Bronchial epithelial cell (primary cell): ENCODE data around the gene EME2. TPM values are rescaled to one million over a fixed set of nuclear protein-coding genes. Genes with fewer than 3 reads are reported as not detected.
"Not testable (repeated sequence)": the region's sequence is repeated elsewhere in the genome, so short reads cannot be mapped to it uniquely, and the experiment has no call there.

Experiments used
- DNase-seq: peaks from one replicate; pipeline ENCODE4 v3.0.0-alpha.2; 2010; ENCODE audit warnings: low read depth
- FAIRE-seq: peaks from 2 replicates; lab custom pipeline; 2011; peaks lifted over from hg19 to GRCh38; lab: Jason Lieb, UNC
- H3K27me3 ChIP-seq: 2 replicates; pipeline ENCODE4 v1.5.1; 2011; ENCODE audit warnings: low read length; ENCODE audit not compliant: control insufficient read depth, insufficient read depth
- H3K36me3 ChIP-seq: 2 replicates; pipeline ENCODE4 v1.5.1; 2011; ENCODE audit warnings: low read length; ENCODE audit not compliant: control insufficient read depth, insufficient read depth
- H3K4me3 ChIP-seq: 2 replicates; pipeline ENCODE4 v1.5.1; 2011; ENCODE audit warnings: mild to moderate bottlenecking, low read depth, low read length, control low read depth
- total RNA-seq: library from RNA; depleted of rRNA; stranded (reverse); fragments of >200 nt; gene quantifications from 2 replicates; pipeline ENCODE4 v1.2.1, GENCODE V29; 2014
- TF ChIP-seq, protein P1 (sequence below): IDR thresholded peaks from 2 replicates; pipeline ENCODE4 v1.5.1; 2011; ENCODE audit warnings: mild to moderate bottlenecking, moderate library complexity, low read length, control low read depth, inconsistent platforms; ENCODE audit not compliant: insufficient read depth, severe bottlenecking

The EME2 gene
- total RNA-seq, 1 donor from 2014 or later, result 5.8 TPM

GRCh38 chr16:1791943-1792812 is 19.6 kb downstream of the EME2 start:
- DNase-seq (no peak), FAIRE-seq (no peak)
- no peaks in the 10 kb centered on the region for H3K27me3 ChIP-seq
- peaks cover 7% of the 10 kb centered on the region for H3K36me3 ChIP-seq
- H3K4me3 ChIP-seq, result no peak overlapping the region
- TF ChIP-seq, protein P1, sequence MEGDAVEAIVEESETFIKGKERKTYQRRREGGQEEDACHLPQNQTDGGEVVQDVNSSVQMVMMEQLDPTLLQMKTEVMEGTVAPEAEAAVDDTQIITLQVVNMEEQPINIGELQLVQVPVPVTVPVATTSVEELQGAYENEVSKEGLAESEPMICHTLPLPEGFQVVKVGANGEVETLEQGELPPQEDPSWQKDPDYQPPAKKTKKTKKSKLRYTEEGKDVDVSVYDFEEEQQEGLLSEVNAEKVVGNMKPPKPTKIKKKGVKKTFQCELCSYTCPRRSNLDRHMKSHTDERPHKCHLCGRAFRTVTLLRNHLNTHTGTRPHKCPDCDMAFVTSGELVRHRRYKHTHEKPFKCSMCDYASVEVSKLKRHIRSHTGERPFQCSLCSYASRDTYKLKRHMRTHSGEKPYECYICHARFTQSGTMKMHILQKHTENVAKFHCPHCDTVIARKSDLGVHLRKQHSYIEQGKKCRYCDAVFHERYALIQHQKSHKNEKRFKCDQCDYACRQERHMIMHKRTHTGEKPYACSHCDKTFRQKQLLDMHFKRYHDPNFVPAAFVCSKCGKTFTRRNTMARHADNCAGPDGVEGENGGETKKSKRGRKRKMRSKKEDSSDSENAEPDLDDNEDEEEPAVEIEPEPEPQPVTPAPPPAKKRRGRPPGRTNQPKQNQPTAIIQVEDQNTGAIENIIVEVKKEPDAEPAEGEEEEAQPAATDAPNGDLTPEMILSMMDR, result no peak

- FAIRE-seq, result no peak
These were observed 20.4 kb downstream of the EME2 start for GRCh38 chr16:1792836-1793577.

DNA sequence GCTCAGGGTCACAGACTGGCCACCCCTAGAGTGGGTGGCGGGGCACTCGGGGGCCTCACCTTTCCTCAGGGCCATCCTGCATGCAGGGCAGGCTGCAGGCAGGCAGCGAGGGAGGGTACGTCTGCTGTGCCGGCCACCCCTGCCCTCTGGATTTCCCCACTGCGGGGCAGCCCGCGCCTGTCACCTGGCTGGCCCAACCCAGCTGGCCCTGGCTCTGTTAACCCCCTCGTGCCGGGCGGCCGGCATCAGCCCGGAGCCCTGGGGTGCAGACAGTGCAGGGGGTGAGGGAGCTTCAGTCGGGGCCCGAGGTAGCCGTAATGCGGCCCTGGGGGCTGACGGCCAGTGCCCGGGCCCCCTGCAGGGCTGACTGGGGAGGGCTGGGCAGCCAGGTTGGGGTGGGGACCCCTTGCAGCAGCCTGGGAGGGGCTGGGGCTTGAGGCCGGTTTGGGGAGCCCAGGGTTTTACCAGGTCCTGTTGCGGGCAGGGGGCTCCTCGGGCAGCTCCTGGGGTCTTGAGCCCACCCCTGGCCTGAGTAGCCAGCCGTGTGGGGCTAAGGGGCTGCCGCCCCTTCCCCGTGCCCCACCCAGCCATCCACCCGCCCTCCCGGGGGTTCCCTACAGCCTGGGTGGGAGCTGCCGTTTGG is 21.1 kb downstream of the EME2 start, which contains the start of gene IGFALS:
IGFALS (minus strand) TSS at position 128 of the 643 bp plus-strand sequence; CDS start at position 75, 53 bp downstream.
- no peak for DNase-seq
- TF ChIP-seq, protein P1, result no peak

More at GRCh38 chr16:1792836-1793577, 20.4 kb downstream of the EME2 start:
- no peak overlapping the region for H3K4me3 ChIP-seq
- no peaks in the 10 kb centered on the region for H3K27me3 ChIP-seq
- DNase-seq, result no peak
- peaks cover 7% of the 10 kb centered on the region for H3K36me3 ChIP-seq
- TF ChIP-seq, protein P1, result no peak

GRCh38 chr16:1794221-1794871 is 21.7 kb downstream of the EME2 start:
- Histone ChIP-seq H3K4me3 (no peak overlapping the region), H3K27me3 (no peaks in the 10 kb centered on the region), H3K36me3 (peaks cover 2% of the 10 kb centered on the region)
- DNase-seq (no peak), FAIRE-seq (no peak)
- TF ChIP-seq, protein P1, result no peak

More for the DNA sequence above, 21.1 kb downstream of the EME2 start, which contains the start of gene IGFALS:
- Histone ChIP-seq H3K36me3 (peaks cover 5% of the 10 kb centered on the region), H3K27me3 (no peaks in the 10 kb centered on the region), H3K4me3 (no peak within 1 kb of the TSS)
- FAIRE-seq, result no peak

DNA sequence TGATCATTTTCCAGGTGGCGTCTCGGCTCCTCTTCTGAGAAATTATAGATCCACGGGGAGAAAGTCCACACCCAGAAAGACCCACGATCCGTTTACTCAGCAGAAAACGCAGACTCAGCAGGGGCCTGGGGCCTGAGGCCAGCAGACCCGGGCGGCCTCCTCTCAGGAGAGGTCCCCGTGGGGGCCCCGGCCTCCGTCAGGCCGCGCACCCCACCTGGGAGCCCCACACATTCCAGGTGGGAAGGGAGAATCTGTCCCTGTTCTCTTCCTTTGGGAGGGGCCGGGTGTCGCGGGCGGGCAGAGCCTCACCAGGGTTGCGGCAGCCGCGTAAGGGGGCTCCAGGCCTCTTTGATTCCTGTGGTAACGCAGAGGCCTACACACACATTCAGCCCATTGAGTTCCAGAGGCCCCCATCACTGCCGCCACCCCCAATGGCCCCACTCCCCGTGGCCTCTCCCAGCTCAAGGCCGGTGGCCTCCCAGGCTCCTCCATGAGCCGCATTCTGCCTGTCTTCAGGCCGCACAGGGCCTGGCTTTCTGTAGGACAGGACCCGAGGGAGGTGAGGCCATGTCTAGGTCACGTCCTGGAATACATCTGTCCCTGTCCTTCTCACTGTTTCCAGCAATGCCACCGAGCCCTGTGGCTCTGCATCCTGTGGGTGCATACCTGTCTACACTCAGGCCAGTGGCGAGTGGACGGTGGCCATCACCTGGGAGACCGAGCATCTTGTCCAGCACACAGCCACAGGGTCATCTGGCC is 22.5 kb downstream of the EME2 start:
- TF ChIP-seq, protein P1, result no peak
- Histone ChIP-seq H3K27me3 (no peaks in the 10 kb centered on the region), H3K4me3 (no peak overlapping the region), H3K36me3 (peaks cover 1% of the 10 kb centered on the region)
- DNase-seq, result no peak
- no peak for FAIRE-seq

DNA sequence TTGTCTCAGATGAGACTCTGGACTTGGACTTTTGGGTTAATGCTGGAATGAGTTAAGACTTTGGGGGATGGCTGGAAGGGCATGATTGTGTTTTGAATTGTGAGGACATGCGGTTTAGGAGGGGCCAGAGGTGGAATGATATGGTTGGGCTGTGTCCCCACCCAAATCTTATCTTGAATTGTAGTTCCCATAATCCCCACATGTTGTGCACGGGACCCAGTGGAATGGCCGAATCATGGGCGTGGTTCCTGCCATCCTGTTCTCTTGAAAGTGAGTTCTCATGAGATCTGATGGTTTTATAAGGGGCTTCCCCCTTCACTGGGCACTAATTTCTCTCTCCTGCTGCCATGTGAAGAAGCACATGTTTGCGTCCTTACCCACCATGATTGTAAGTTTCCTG is 26.7 kb downstream of the EME2 start:
- not testable (repeated sequence) for DNase-seq, H3K27me3 ChIP-seq, FAIRE-seq, H3K36me3 ChIP-seq, H3K4me3 ChIP-seq
